HCT116 (cell line): ENCODE measurements around the gene MTHFS. TPM values are rescaled to one million over a fixed set of nuclear protein-coding genes. Genes with fewer than 3 reads are reported as not detected.

Source experiments
- ATAC-seq: fragments of 200-7000 bp; cut with Tn5 transposase; 2 replicates; pipeline ENCODE4 v1.9.1; 2020; ENCODE audit warnings: mild to moderate bottlenecking, moderate library complexity
- BruUV-seq: library from RNA; stranded (reverse); fragments of 400-500 nt; replicated peaks from 2 replicates; lab custom pipeline; 2021; lab: Mats Ljungman, UMichigan
- CTCF ChIA-PET: fragments of 300-600 bp; sonication (Branson Sonifier 250); formaldehyde crosslinking; loops from one replicate; lab custom pipeline; 2021; ENCODE audit warnings: antibody characterized with exemption; lab: Charles Lee
- POLR2A ChIA-PET: fragments of 300-600, 350-600 bp; sonication (Branson Sonifier 250); formaldehyde crosslinking; loops from one replicate; lab custom pipeline; 2021; ENCODE audit warnings: antibody characterized with exemption; lab: Charles Lee
- RAD21 ChIA-PET, 2 experiments: fragments of 300-600 bp; sonication (Branson Sonifier 250); formaldehyde crosslinking; loops; one replicate each; lab custom pipeline; 2023; ENCODE audit warnings: low total read pairs in 2 of 2; ENCODE audit not compliant: uncharacterized antibody in 2 of 2, unreplicated experiment in 2 of 2, low non-redundant PET in 1 of 2; lab: Charles Lee
- DNase-seq: peaks from one replicate; pipeline ENCODE4 v3.0.0-alpha.2; 2010; ENCODE audit warnings: low read depth, low spot score
- H2AFZ ChIP-seq: fragments of 200-600 bp; shearing (Covaris generic), sonication (generic); 2 replicates; pipeline ENCODE4 v1.6.1; 2017; ENCODE audit warnings: low read depth, mixed run types, mixed read lengths, antibody characterized with exemption, low read length; ENCODE audit not compliant: poor library complexity, severe bottlenecking
- H3K27ac ChIP-seq: 2 replicates; pipeline ENCODE4 v1.5.1; 2012; ENCODE audit warnings: low read depth, low read length
- H3K27me3 ChIP-seq: fragments of 200-600 bp; sonication (generic); 2 replicates; pipeline ENCODE4 v1.6.1; 2016; ENCODE audit warnings: mixed run types, low read length, mixed read lengths; ENCODE audit not compliant: insufficient read depth
- H3K36me3 ChIP-seq, 2 experiments: fragments of 200-500 bp in 1 of 2; fragments of 200-600 bp in 1 of 2; sonication (Bioruptor generic) in 1 of 2; sonication (generic) in 1 of 2; 2 replicates each; pipeline versions ENCODE4 v1.5.1 to v1.6.1; 2014 to 2016; ENCODE audit warnings: low read length in 2 of 2, inconsistent platforms in 1 of 2, mixed read lengths in 1 of 2, mixed run types in 1 of 2; ENCODE audit not compliant: insufficient read depth in 2 of 2, control insufficient read depth in 1 of 2
- H3K4me1 ChIP-seq, 2 experiments: fragments of 200-600 bp in 1 of 2; sonication (generic) in 1 of 2; 2 replicates each; pipeline versions ENCODE4 v1.5.1 to v1.6.1; 2012 to 2017; ENCODE audit warnings: low read length in 2 of 2, inconsistent platforms in 1 of 2, mild to moderate bottlenecking in 1 of 2, mixed read lengths in 1 of 2, mixed run types in 1 of 2, moderate library complexity in 1 of 2; ENCODE audit not compliant: insufficient read depth in 2 of 2, control insufficient read depth in 1 of 2
- H3K4me2 ChIP-seq: fragments of 200-600 bp; sonication (generic); 2 replicates; pipeline ENCODE4 v1.6.1; 2017; ENCODE audit warnings: mixed run types, low read length, mixed read lengths
- H3K4me3 ChIP-seq, 2 experiments: fragments of 200-600 bp in 1 of 2; sonication (generic) in 1 of 2; replicated peaks in 1 of 2; 2 replicates each; pipeline ENCODE4 v1.5.1; 2011 to 2016; ENCODE audit warnings: low read length in 2 of 2, control low read depth in 1 of 2, low read depth in 1 of 2, mild to moderate bottlenecking in 1 of 2, mixed read lengths in 1 of 2, mixed run types in 1 of 2
- H3K79me2 ChIP-seq: fragments of 200-600 bp; sonication (generic); 2 replicates; pipeline ENCODE4 v1.6.1; 2017; ENCODE audit warnings: mild to moderate bottlenecking, mixed run types, low read length, moderate library complexity, mixed read lengths; ENCODE audit not compliant: insufficient read depth
- H3K9ac ChIP-seq: fragments of 200-600 bp; sonication (generic); 2 replicates; pipeline ENCODE4 v1.6.1; 2016; ENCODE audit warnings: low read length, mixed read lengths
- H3K9me2 ChIP-seq: fragments of 200-600 bp; sonication (generic), shearing (Covaris generic); 2 replicates; pipeline ENCODE4 v1.6.1; 2017; ENCODE audit warnings: mixed run types, mild to moderate bottlenecking, moderate library complexity; ENCODE audit not compliant: insufficient read depth
- H3K9me3 ChIP-seq, 2 experiments: fragments of 200-500 bp in 1 of 2; fragments of 200-600 bp in 1 of 2; sonication (Bioruptor generic) in 1 of 2; sonication (generic) in 1 of 2; 2 replicates each; pipeline ENCODE4 v1.6.1; 2014 to 2017; ENCODE audit warnings: low read length in 2 of 2, mixed read lengths in 2 of 2, inconsistent platforms in 1 of 2, low read depth in 1 of 2, mild to moderate bottlenecking in 1 of 2, mixed run types in 1 of 2, moderate library complexity in 1 of 2; ENCODE audit not compliant: control insufficient read depth in 1 of 2, insufficient read depth in 1 of 2
- H4K20me1 ChIP-seq: fragments of 200-600 bp; sonication (generic), shearing (Covaris generic); 2 replicates; pipeline ENCODE4 v1.6.1; 2017; ENCODE audit warnings: mixed run types, mild to moderate bottlenecking, moderate library complexity; ENCODE audit not compliant: insufficient read depth
- CEBPB ChIP-seq: IDR thresholded peaks from 2 replicates; pipeline ENCODE4 v1.6.1; 2012; ENCODE audit warnings: low read depth
- CTCF ChIP-seq, 3 experiments: fragments of 200-600 bp in 1 of 3; sonication (generic) in 1 of 3; IDR thresholded peaks in 2 of 3; conservative IDR thresholded peaks in 1 of 3; 2 replicates each; pipeline ENCODE4 v1.5.1; 2012 to 2017; ENCODE audit warnings: low read depth in 2 of 3, low read length in 2 of 3, antibody characterized with exemption in 1 of 3, borderline replicate concordance in 1 of 3, control low read depth in 1 of 3, mild to moderate bottlenecking in 1 of 3, mixed read lengths in 1 of 3, mixed run types in 1 of 3, moderate library complexity in 1 of 3; ENCODE audit not compliant: insufficient read depth in 1 of 3
- ELF1 ChIP-seq: IDR thresholded peaks from 2 replicates; pipeline ENCODE4 v1.6.1; 2012; ENCODE audit warnings: low read depth, borderline replicate concordance
- EZH2 ChIP-seq: fragments of 200-600 bp; sonication (generic); IDR thresholded peaks from 2 replicates; pipeline ENCODE4 v1.6.1; 2017; ENCODE audit warnings: antibody characterized with exemption, mixed run types
- FOSL1 ChIP-seq: IDR thresholded peaks from 2 replicates; pipeline ENCODE4 v1.6.1; 2012; ENCODE audit warnings: low read depth
- JUND ChIP-seq: IDR thresholded peaks from 2 replicates; pipeline ENCODE4 v1.6.1; 2012
- POLR2A ChIP-seq: IDR thresholded peaks from 2 replicates; pipeline ENCODE4 v1.7.0; 2011; ENCODE audit warnings: borderline replicate concordance; ENCODE audit not compliant: insufficient read depth, insufficient read length; ENCODE audit errors: extremely low read depth
- RAD21 ChIP-seq: IDR thresholded peaks from 2 replicates; pipeline ENCODE4 v1.6.1; 2012; ENCODE audit warnings: low read depth, mild to moderate bottlenecking
- REST ChIP-seq: IDR thresholded peaks from 2 replicates; pipeline ENCODE4 v1.6.1; 2012; ENCODE audit warnings: low read depth
- SP1 ChIP-seq: IDR thresholded peaks from 2 replicates; pipeline ENCODE4 v1.6.1; 2012; ENCODE audit warnings: low read depth
- SRF ChIP-seq: IDR thresholded peaks from 2 replicates; pipeline ENCODE4 v1.6.1; 2012; ENCODE audit warnings: low read depth
- TCF7L2 ChIP-seq: IDR thresholded peaks from 2 replicates; pipeline ENCODE4 v1.7.0; 2011; ENCODE audit warnings: borderline replicate concordance, inconsistent platforms; ENCODE audit not compliant: insufficient read depth, insufficient read length; ENCODE audit errors: extremely low read depth
- ZBTB33 ChIP-seq: IDR thresholded peaks from 2 replicates; pipeline ENCODE4 v1.6.1; 2011; ENCODE audit warnings: mild to moderate bottlenecking, low read length, moderate library complexity; ENCODE audit not compliant: insufficient replicate concordance; ENCODE audit errors: extremely low read depth
- ZNF274 ChIP-seq: fragments of 200-500 bp; sonication (Bioruptor generic); IDR thresholded peaks from 2 replicates; pipeline ENCODE4 v1.6.1; 2014; ENCODE audit warnings: mild to moderate bottlenecking, low read depth, low read length, inconsistent platforms
- intact Hi-C: fragments of 100-400 bp; cut with micrococcal nuclease; formaldehyde crosslinking; loops from 2 replicates; pipeline ENCODE4 v1.10.0; 2022
- total RNA-seq: library from RNA; stranded (reverse); gene quantifications from one replicate; pipeline ENCODE4 v1.2.1, GENCODE V29; 2021; ENCODE audit not compliant: unreplicated experiment

Gene MTHFS
- total RNA-seq, 1 experiment from 2014 or later = 30.5 TPM

GRCh38 chr15:79846539-79846938 lies 50.3 kb downstream of the MTHFS start:
- H3K4me3 ChIP-seq = no peak overlapping the region
- H2AFZ ChIP-seq = no peak overlapping the region
- H4K20me1 ChIP-seq = no peaks in the 10 kb centered on the region
- no peak overlapping the region for H3K27ac ChIP-seq
- no peak overlapping the region for H3K9ac ChIP-seq
- DNase-seq (no peak), ATAC-seq (no peak)
- no peaks in the 10 kb centered on the region for H3K9me2 ChIP-seq
- H3K27me3 ChIP-seq = no peaks in the 10 kb centered on the region
- POLR2A ChIA-PET = no interaction called here
- H3K36me3 ChIP-seq = no peaks in the 10 kb centered on the region; a peak in 1 of 4 replicates
- no peak overlapping the region for H3K4me2 ChIP-seq
- no TSS peak for BruUV-seq
- CTCF ChIA-PET = no interaction called here
- H3K9me3 ChIP-seq = no peaks in the 10 kb centered on the region
- H3K79me2 ChIP-seq = 0 out of 2 replicates have a peak, but pooled peaks cover 6% of the 10 kb centered on the region
- no peaks in the 10 kb centered on the region for H3K4me1 ChIP-seq
- intact Hi-C loops = no loop called here
- TF ChIP-seq CEBPB (no peak), ELF1 (no peak), SP1 (no peak), RAD21 (no peak), POLR2A (no peak), TCF7L2 (no peak), JUND (no peak), EZH2 (no peak), REST (no peak), CTCF (IDR thresholded peaks at IDR 0.05 in 2 of 3, conservative IDR thresholded peaks at IDR 0.05 in 1 of 3; ENCODE audit: borderline replicate concordance in 1 of 3, insufficient read depth in 1 of 3, low read depth in 2 of 3, low read length in 2 of 3) (no peak), ZBTB33 (no peak), FOSL1 (no peak), SRF (no peak), ZNF274 (no peak)
- RAD21 ChIA-PET = no interaction called here
